ENCODE results near the gene KCNA5. TPM values are rescaled to one million over a fixed set of nuclear protein-coding genes. Genes with fewer than 3 reads are reported as not detected.

KCNA5 gene
- total and polyA plus RNA-seq, 7 experiments from 2014 or later, result not detected

- Histone ChIP-seq H3K27me3 (ENCODE audit: control insufficient read depth in 2 of 2, insufficient read depth in 2 of 2, low read length in 2 of 2) (no peaks in the 10 kb centered on the region), H3K36me3 (ENCODE audit: control insufficient read depth in 2 of 3, insufficient read depth in 3 of 3, low read length in 3 of 3) (no peaks in the 10 kb centered on the region), H3K9me3 (ENCODE audit: control insufficient read depth in 2 of 3, low read length in 3 of 3) (no peaks in the 10 kb centered on the region), H3K27ac (ENCODE audit: low read depth, low read length) (no peak overlapping the region), H3K4me1 (ENCODE audit: control insufficient read depth in 2 of 2, insufficient read depth in 2 of 2, low read length in 2 of 2) (no peaks in the 10 kb centered on the region), H3K4me3 (ENCODE audit: low read length) (no peak overlapping the region)
- ChIA-PET POLR2A (no interaction called here), CTCF (no interaction called here)
- Mint-ChIP-seq H3K4me1 (peaks cover 0 to 5% (median 0%) of the 10 kb centered on the region in 7 donors), H3K27me3 (peaks cover 3 to 19% (median 10%) of the 10 kb centered on the region in 5 donors), H3K9me3 (peaks cover 0 to 2% (median 0%) of the 10 kb centered on the region in 11 donors), H3K36me3 (no peaks in the 10 kb centered on the region), H3K27ac (no peak overlapping the region), H3K4me3 (no peak overlapping the region)
- no peak for DNase-seq
- intact Hi-C loops (cut with micrococcal nuclease), result no loop called here
- ATAC-seq, result no peak
These were observed 10.9 kb upstream of the KCNA5 start for GRCh38 chr12:5032821-5033220.

- H3K4me1 ChIP-seq (ENCODE audit: control insufficient read depth in 2 of 2, insufficient read depth in 2 of 2, low read length in 2 of 2), result no peaks in the 10 kb centered on the region
- no peaks in the 10 kb centered on the region for H3K27me3 ChIP-seq (ENCODE audit: control insufficient read depth in 2 of 2, insufficient read depth in 2 of 2, low read length in 2 of 2)
- peaks cover 0 to 2% (median 0%) of the 10 kb centered on the region in 11 donors for H3K9me3 Mint-ChIP-seq
- no peak overlapping the region for H3K4me3 Mint-ChIP-seq
- H3K27ac Mint-ChIP-seq, result no peak overlapping the region
- H3K27me3 Mint-ChIP-seq, result peaks cover 6 to 21% (median 15%) of the 10 kb centered on the region in 5 donors
- DNase-seq, result no peak
- no peaks in the 10 kb centered on the region for H3K36me3 ChIP-seq (ENCODE audit: control insufficient read depth in 2 of 3, insufficient read depth in 3 of 3, low read length in 3 of 3)
- H3K9me3 ChIP-seq (ENCODE audit: control insufficient read depth in 2 of 3, low read length in 3 of 3), result no peaks in the 10 kb centered on the region
- H3K36me3 Mint-ChIP-seq, result no peaks in the 10 kb centered on the region
- no peak overlapping the region for H3K4me3 ChIP-seq (ENCODE audit: low read length)
- ChIA-PET CTCF (no interaction called here), POLR2A (no interaction called here)
- no peak for ATAC-seq
- intact Hi-C loops (cut with micrococcal nuclease), result no loop called here
- peaks cover 0 to 5% (median 0%) of the 10 kb centered on the region in 7 donors for H3K4me1 Mint-ChIP-seq
- no peak overlapping the region for H3K27ac ChIP-seq (ENCODE audit: low read depth, low read length)
These were observed 9.8 kb upstream of the KCNA5 start for GRCh38 chr12:5033883-5034282.

GRCh38 chr12:5034603-5035002, 9.1 kb upstream of the KCNA5 start:
- H3K9me3 ChIP-seq (ENCODE audit: control insufficient read depth in 2 of 3, low read length in 3 of 3), result no peaks in the 10 kb centered on the region
- Mint-ChIP-seq H3K36me3 (no peaks in the 10 kb centered on the region), H3K9me3 (peaks cover 0 to 2% (median 0%) of the 10 kb centered on the region in 11 donors), H3K27ac (no peak overlapping the region), H3K4me3 (no peak overlapping the region), H3K4me1 (peaks cover 0 to 5% (median 0%) of the 10 kb centered on the region in 7 donors), H3K27me3 (peaks cover 13 to 27% (median 22%) of the 10 kb centered on the region in 5 donors)
- DNase-seq (peak in 1 of 9 donors; percentile 24), ATAC-seq (no peak)
- intact Hi-C loops (cut with micrococcal nuclease), result no loop called here
- H3K36me3 ChIP-seq (ENCODE audit: control insufficient read depth in 2 of 3, insufficient read depth in 3 of 3, low read length in 3 of 3), result no peaks in the 10 kb centered on the region
- peaks cover 0 to 3% of the 10 kb centered on the region in 2 donors for H3K27me3 ChIP-seq (ENCODE audit: control insufficient read depth in 2 of 2, insufficient read depth in 2 of 2, low read length in 2 of 2)
- CTCF ChIA-PET, result no interaction called here
- no peak overlapping the region for H3K4me3 ChIP-seq (ENCODE audit: low read length)
- POLR2A ChIA-PET, result no interaction called here
- no peaks in the 10 kb centered on the region for H3K4me1 ChIP-seq (ENCODE audit: control insufficient read depth in 2 of 2, insufficient read depth in 2 of 2, low read length in 2 of 2)
- no peak overlapping the region for H3K27ac ChIP-seq (ENCODE audit: low read depth, low read length)

GRCh38 chr12:5035618-5036017, 8.1 kb upstream of the KCNA5 start:
- ChIA-PET CTCF (no interaction called here), POLR2A (no interaction called here)
- Mint-ChIP-seq H3K4me3 (no peak overlapping the region), H3K27ac (no peak overlapping the region), H3K27me3 (peaks cover 21 to 35% (median 27%) of the 10 kb centered on the region in 5 donors), H3K9me3 (peaks cover 0 to 3% (median 0%) of the 10 kb centered on the region in 11 donors), H3K36me3 (no peaks in the 10 kb centered on the region), H3K4me1 (peaks cover 0 to 5% (median 0%) of the 10 kb centered on the region in 7 donors)
- H3K27me3 ChIP-seq (ENCODE audit: control insufficient read depth in 2 of 2, insufficient read depth in 2 of 2, low read length in 2 of 2), result peaks cover 0 to 3% of the 10 kb centered on the region in 2 donors
- no peaks in the 10 kb centered on the region for H3K4me1 ChIP-seq (ENCODE audit: control insufficient read depth in 2 of 2, insufficient read depth in 2 of 2, low read length in 2 of 2)
- no peak overlapping the region for H3K27ac ChIP-seq (ENCODE audit: low read depth, low read length)
- intact Hi-C loops (cut with micrococcal nuclease), result no loop called here
- H3K9me3 ChIP-seq (ENCODE audit: control insufficient read depth in 2 of 3, low read length in 3 of 3), result no peaks in the 10 kb centered on the region
- no peak for DNase-seq
- no peak for ATAC-seq
- H3K4me3 ChIP-seq (ENCODE audit: low read length), result no peak overlapping the region
- no peaks in the 10 kb centered on the region for H3K36me3 ChIP-seq (ENCODE audit: control insufficient read depth in 2 of 3, insufficient read depth in 3 of 3, low read length in 3 of 3)

GRCh38 chr12:5036031-5036430, 7.6 kb upstream of the KCNA5 start:
- H3K4me3 Mint-ChIP-seq, result no peak overlapping the region
- no peak for DNase-seq
- Histone ChIP-seq H3K4me1 (ENCODE audit: control insufficient read depth in 2 of 2, insufficient read depth in 2 of 2, low read length in 2 of 2) (no peaks in the 10 kb centered on the region), H3K36me3 (ENCODE audit: control insufficient read depth in 2 of 3, insufficient read depth in 3 of 3, low read length in 3 of 3) (no peaks in the 10 kb centered on the region), H3K27ac (ENCODE audit: low read depth, low read length) (no peak overlapping the region), H3K27me3 (ENCODE audit: control insufficient read depth in 2 of 2, insufficient read depth in 2 of 2, low read length in 2 of 2) (peaks cover 0 to 3% of the 10 kb centered on the region in 2 donors), H3K4me3 (ENCODE audit: low read length) (no peak overlapping the region), H3K9me3 (ENCODE audit: control insufficient read depth in 2 of 3, low read length in 3 of 3) (no peaks in the 10 kb centered on the region)
- intact Hi-C loops (cut with micrococcal nuclease), result no loop called here
- peaks cover 0 to 3% (median 0%) of the 10 kb centered on the region in 5 donors for H3K36me3 Mint-ChIP-seq
- H3K27me3 Mint-ChIP-seq, result peaks cover 25 to 39% (median 30%) of the 10 kb centered on the region in 5 donors
- H3K4me1 Mint-ChIP-seq, result peaks cover 0 to 5% (median 0%) of the 10 kb centered on the region in 7 donors
- ChIA-PET POLR2A (no interaction called here), CTCF (no interaction called here)
- no peak overlapping the region for H3K27ac Mint-ChIP-seq
- no peak for ATAC-seq
- H3K9me3 Mint-ChIP-seq, result peaks cover 0 to 5% (median 0%) of the 10 kb centered on the region in 11 donors

GRCh38 chr12:5037795-5038357, 5.8 kb upstream of the KCNA5 start:
- CTCF ChIA-PET, result no interaction called here
- DNase-seq, result no peak
- Mint-ChIP-seq H3K36me3 (peaks cover 0 to 3% (median 0%) of the 10 kb centered on the region in 5 donors), H3K9me3 (peaks cover 0 to 6% (median 0%) of the 10 kb centered on the region in 11 donors), H3K27ac (no peak overlapping the region), H3K4me1 (peaks cover 0 to 5% (median 0%) of the 10 kb centered on the region in 7 donors), H3K4me3 (no peak overlapping the region), H3K27me3 (peaks cover 39 to 52% (median 43%) of the 10 kb centered on the region in 5 donors)
- no peaks in the 10 kb centered on the region for H3K4me1 ChIP-seq (ENCODE audit: control insufficient read depth in 2 of 2, insufficient read depth in 2 of 2, low read length in 2 of 2)
- intact Hi-C loops (cut with micrococcal nuclease), result no loop called here
- no peak overlapping the region for H3K4me3 ChIP-seq (ENCODE audit: low read length)
- ATAC-seq, result no peak
- no peaks in the 10 kb centered on the region for H3K9me3 ChIP-seq (ENCODE audit: control insufficient read depth in 2 of 3, low read length in 3 of 3)
- POLR2A ChIA-PET, result no interaction called here
- H3K36me3 ChIP-seq (ENCODE audit: control insufficient read depth in 2 of 3, insufficient read depth in 3 of 3, low read length in 3 of 3), result no peaks in the 10 kb centered on the region
- no peak overlapping the region for H3K27ac ChIP-seq (ENCODE audit: low read depth, low read length)
- H3K27me3 ChIP-seq (ENCODE audit: control insufficient read depth in 2 of 2, insufficient read depth in 2 of 2, low read length in 2 of 2), result peaks cover 0 to 6% of the 10 kb centered on the region in 2 donors

- no peak overlapping the region for H3K4me3 Mint-ChIP-seq
- H3K27me3 Mint-ChIP-seq, result peaks cover 44 to 55% (median 49%) of the 10 kb centered on the region in 5 donors
- H3K9me3 Mint-ChIP-seq, result peaks cover 0 to 6% (median 0%) of the 10 kb centered on the region in 11 donors
- DNase-seq, result no peak
- peaks cover 0 to 5% (median 0%) of the 10 kb centered on the region in 7 donors for H3K4me1 Mint-ChIP-seq
- H3K27ac ChIP-seq (ENCODE audit: low read depth, low read length), result no peak overlapping the region
- no peak for ATAC-seq
- no peaks in the 10 kb centered on the region for H3K9me3 ChIP-seq (ENCODE audit: control insufficient read depth in 2 of 3, low read length in 3 of 3)
- intact Hi-C loops (cut with micrococcal nuclease), result no loop called here
- H3K4me3 ChIP-seq (ENCODE audit: low read length), result no peak overlapping the region
- ChIA-PET POLR2A (no interaction called here), CTCF (no interaction called here)
- peaks cover 0 to 3% (median 0%) of the 10 kb centered on the region in 5 donors for H3K36me3 Mint-ChIP-seq
- peaks cover 0 to 6% of the 10 kb centered on the region in 2 donors for H3K27me3 ChIP-seq (ENCODE audit: control insufficient read depth in 2 of 2, insufficient read depth in 2 of 2, low read length in 2 of 2)
- no peaks in the 10 kb centered on the region for H3K4me1 ChIP-seq (ENCODE audit: control insufficient read depth in 2 of 2, insufficient read depth in 2 of 2, low read length in 2 of 2)
- H3K36me3 ChIP-seq (ENCODE audit: control insufficient read depth in 2 of 3, insufficient read depth in 3 of 3, low read length in 3 of 3), result no peaks in the 10 kb centered on the region
- no peak overlapping the region for H3K27ac Mint-ChIP-seq
These were observed 4.8 kb upstream of the KCNA5 start for GRCh38 chr12:5038781-5039311.
